Measurements from ENCODE around the gene CZIB. TPM values are rescaled to one million over a fixed set of nuclear protein-coding genes. Genes with fewer than 3 reads are reported as not detected.

Gene CZIB
- polyA plus RNA-seq, 1 experiment = 75.8 TPM

- H3K27me3 ChIP-seq (ENCODE audit: control insufficient read depth, insufficient read depth, low read length) = no peaks in the 10 kb centered on the region
- DNase-seq (ENCODE audit: low read depth) = no peak
- TF ChIP-seq CTCF (IDR thresholded peaks at IDR 0.05; ENCODE audit: insufficient read depth, low read depth, low read length) = no peak
- peaks cover 8% of the 10 kb centered on the region for H3K36me3 ChIP-seq (ENCODE audit: control insufficient read depth, insufficient read depth, low read length)
- ChIA-PET POLR2A (no interaction called here), CTCF (no interaction called here)
- H3K4me3 ChIP-seq (ENCODE audit: low read depth, low read length) = no peak overlapping the region
Measured at GRCh38 chr1:53218201-53218600, 2.2 kb downstream of the CZIB start.

GRCh38 chr1:53214376-53214940 lies 6.0 kb downstream of the CZIB start:
- Histone ChIP-seq H3K36me3 (ENCODE audit: control insufficient read depth, insufficient read depth, low read length) (peaks cover 22% of the 10 kb centered on the region), H3K4me3 (ENCODE audit: low read depth, low read length) (no peak overlapping the region), H3K27me3 (ENCODE audit: control insufficient read depth, insufficient read depth, low read length) (no peaks in the 10 kb centered on the region)
- TF ChIP-seq CTCF (IDR thresholded peaks at IDR 0.05; ENCODE audit: insufficient read depth, low read depth, low read length) = no peak
- no peak for DNase-seq (ENCODE audit: low read depth)
- ChIA-PET CTCF (interaction anchor here (0.8 kb wide), 1 partner anchor 28 kb away, joined by 3 read pairs; no protein-coding TSS in a partner anchor), POLR2A (interaction anchor here (0.5 kb wide), 1 partner anchor 1529 kb away, joined by 4 read pairs; no protein-coding TSS in a partner anchor)

GRCh38 chr1:53210954-53211353 lies 9.5 kb downstream of the CZIB start:
- TF ChIP-seq CTCF (IDR thresholded peaks at IDR 0.05; ENCODE audit: insufficient read depth, low read depth, low read length) = no peak
- H3K4me3 ChIP-seq (ENCODE audit: low read depth, low read length) = no peak overlapping the region
- ChIA-PET CTCF (no interaction called here), POLR2A (no interaction called here)
- no peak for DNase-seq (ENCODE audit: low read depth)
- no peaks in the 10 kb centered on the region for H3K27me3 ChIP-seq (ENCODE audit: control insufficient read depth, insufficient read depth, low read length)
- peaks cover 23% of the 10 kb centered on the region for H3K36me3 ChIP-seq (ENCODE audit: control insufficient read depth, insufficient read depth, low read length)

GRCh38 chr1:53210352-53210751 lies 10.1 kb downstream of the CZIB start:
- no peak for TF ChIP-seq CTCF (IDR thresholded peaks at IDR 0.05; ENCODE audit: insufficient read depth, low read depth, low read length)
- no peaks in the 10 kb centered on the region for H3K27me3 ChIP-seq (ENCODE audit: control insufficient read depth, insufficient read depth, low read length)
- H3K4me3 ChIP-seq (ENCODE audit: low read depth, low read length) = no peak overlapping the region
- POLR2A ChIA-PET = no interaction called here
- peaks cover 22% of the 10 kb centered on the region for H3K36me3 ChIP-seq (ENCODE audit: control insufficient read depth, insufficient read depth, low read length)
- no peak for DNase-seq (ENCODE audit: low read depth)
- CTCF ChIA-PET = no interaction called here

GRCh38 chr1:53207726-53208125 lies 12.7 kb downstream of the CZIB start:
- DNase-seq (ENCODE audit: low read depth) = no peak
- Histone ChIP-seq H3K27me3 (ENCODE audit: control insufficient read depth, insufficient read depth, low read length) (no peaks in the 10 kb centered on the region), H3K4me3 (ENCODE audit: low read depth, low read length) (no peak overlapping the region), H3K36me3 (ENCODE audit: control insufficient read depth, insufficient read depth, low read length) (peaks cover 20% of the 10 kb centered on the region)
- ChIA-PET POLR2A (no interaction called here), CTCF (no interaction called here)
- no peak for TF ChIP-seq CTCF (IDR thresholded peaks at IDR 0.05; ENCODE audit: insufficient read depth, low read depth, low read length)

Data from BJ (cell line).